Measurements from ENCODE around the gene F8.

The F8 gene

GRCh38 chrX:154799556-154800348, 222.8 kb downstream of the F8 start:
- H3K9me3 ChIP-seq (ENCODE audit: low read depth, low read length) = no peaks in the 10 kb centered on the region
- H3K9ac ChIP-seq (ENCODE audit: insufficient read length) = no peak overlapping the region
- DNase-seq (ENCODE audit: low read depth, low spot score) = no peak
- no peak overlapping the region for H3K4me3 ChIP-seq
- no peak overlapping the region for H3K27ac ChIP-seq
- TF ChIP-seq POLR2AphosphoS5 (IDR thresholded peaks at IDR 0.05; ENCODE audit: borderline replicate concordance, low read depth, low read length) (no peak), FOXP2 (optimal IDR thresholded peaks at IDR 0.05; ENCODE audit: control extremely low read depth, extremely low read length, insufficient read depth) (no peak), EZH2 (IDR thresholded peaks at IDR 0.05) (no peak)
- no peaks in the 10 kb centered on the region for H3K36me3 ChIP-seq (ENCODE audit: insufficient read depth, low read length)

- no peak overlapping the region for H3K9ac ChIP-seq (ENCODE audit: insufficient read length)
- H3K27ac ChIP-seq = no peak overlapping the region
- no peak for DNase-seq (ENCODE audit: low read depth, low spot score)
- no peak overlapping the region for H3K4me3 ChIP-seq
- no peaks in the 10 kb centered on the region for H3K36me3 ChIP-seq (ENCODE audit: insufficient read depth, low read length)
- TF ChIP-seq EZH2 (IDR thresholded peaks at IDR 0.05) (no peak), FOXP2 (optimal IDR thresholded peaks at IDR 0.05; ENCODE audit: control extremely low read depth, extremely low read length, insufficient read depth) (no peak), POLR2AphosphoS5 (IDR thresholded peaks at IDR 0.05; ENCODE audit: borderline replicate concordance, low read depth, low read length) (no peak)
- H3K9me3 ChIP-seq (ENCODE audit: low read depth, low read length) = no peaks in the 10 kb centered on the region
These were observed 225.5 kb downstream of the F8 start for GRCh38 chrX:154797006-154797405.

GRCh38 chrX:154795016-154795415, 227.5 kb downstream of the F8 start:
- TF ChIP-seq EZH2 (IDR thresholded peaks at IDR 0.05) (no peak), FOXP2 (optimal IDR thresholded peaks at IDR 0.05; ENCODE audit: control extremely low read depth, extremely low read length, insufficient read depth) (no peak), POLR2AphosphoS5 (IDR thresholded peaks at IDR 0.05; ENCODE audit: borderline replicate concordance, low read depth, low read length) (no peak)
- Histone ChIP-seq H3K36me3 (ENCODE audit: insufficient read depth, low read length) (no peaks in the 10 kb centered on the region), H3K4me3 (no peak overlapping the region), H3K9me3 (ENCODE audit: low read depth, low read length) (no peaks in the 10 kb centered on the region), H3K9ac (ENCODE audit: insufficient read length) (no peak overlapping the region), H3K27ac (no peak overlapping the region)
- DNase-seq (ENCODE audit: low read depth, low spot score) = no peak

- no peak overlapping the region for H3K27ac ChIP-seq
- H3K36me3 ChIP-seq (ENCODE audit: insufficient read depth, low read length) = no peaks in the 10 kb centered on the region
- no peak for DNase-seq (ENCODE audit: low read depth, low spot score)
- H3K9me3 ChIP-seq (ENCODE audit: low read depth, low read length) = no peaks in the 10 kb centered on the region
- H3K9ac ChIP-seq (ENCODE audit: insufficient read length) = no peak overlapping the region
- TF ChIP-seq POLR2AphosphoS5 (IDR thresholded peaks at IDR 0.05; ENCODE audit: borderline replicate concordance, low read depth, low read length) (no peak), EZH2 (IDR thresholded peaks at IDR 0.05) (no peak), FOXP2 (optimal IDR thresholded peaks at IDR 0.05; ENCODE audit: control extremely low read depth, extremely low read length, insufficient read depth) (no peak)
- no peak overlapping the region for H3K4me3 ChIP-seq
These were observed 229.3 kb downstream of the F8 start for GRCh38 chrX:154793084-154793795.

GRCh38 chrX:154791939-154792338, 230.6 kb downstream of the F8 start:
- Histone ChIP-seq H3K9ac (ENCODE audit: insufficient read length) (no peak overlapping the region), H3K9me3 (ENCODE audit: low read depth, low read length) (no peaks in the 10 kb centered on the region), H3K36me3 (ENCODE audit: insufficient read depth, low read length) (no peaks in the 10 kb centered on the region), H3K4me3 (no peak overlapping the region), H3K27ac (no peak overlapping the region)
- TF ChIP-seq EZH2 (IDR thresholded peaks at IDR 0.05) (no peak), FOXP2 (optimal IDR thresholded peaks at IDR 0.05; ENCODE audit: control extremely low read depth, extremely low read length, insufficient read depth) (no peak), POLR2AphosphoS5 (IDR thresholded peaks at IDR 0.05; ENCODE audit: borderline replicate concordance, low read depth, low read length) (no peak)
- DNase-seq (ENCODE audit: low read depth, low spot score) = no peak

- no peak for DNase-seq (ENCODE audit: low read depth, low spot score)
- Histone ChIP-seq H3K9ac (ENCODE audit: insufficient read length) (no peak overlapping the region), H3K27ac (no peak overlapping the region), H3K4me3 (no peak overlapping the region), H3K36me3 (ENCODE audit: insufficient read depth, low read length) (no peaks in the 10 kb centered on the region), H3K9me3 (ENCODE audit: low read depth, low read length) (no peaks in the 10 kb centered on the region)
- TF ChIP-seq FOXP2 (optimal IDR thresholded peaks at IDR 0.05; ENCODE audit: control extremely low read depth, extremely low read length, insufficient read depth) (no peak), EZH2 (IDR thresholded peaks at IDR 0.05) (no peak), POLR2AphosphoS5 (IDR thresholded peaks at IDR 0.05; ENCODE audit: borderline replicate concordance, low read depth, low read length) (no peak)
These were observed 231.1 kb downstream of the F8 start for GRCh38 chrX:154791467-154791866.

Data from SK-N-MC (cell line).